ENCODE measurements around the gene CRYGN.

CRYGN gene

GRCh38 chr7:151388007-151388297 is 52.0 kb downstream of the CRYGN start:
- Histone ChIP-seq H3K27me3 (ENCODE audit: insufficient read depth, poor library complexity, severe bottlenecking) (peaks cover 39% of the 10 kb centered on the region), H3K4me3 (replicated peaks; ENCODE audit: insufficient read depth, low read length) (no peak overlapping the region), H3K27ac (replicated peaks) (no peak overlapping the region)
- TF ChIP-seq POLR2AphosphoS5 (IDR thresholded peaks at IDR 0.05; ENCODE audit: low read depth) (no peak), REST (IDR thresholded peaks at IDR 0.05; ENCODE audit: insufficient replicate concordance, low read depth) (no peak), SPI1 (IDR thresholded peaks at IDR 0.05; ENCODE audit: borderline replicate concordance, low read depth) (no peak), CTCF (IDR thresholded peaks at IDR 0.05; ENCODE audit: insufficient read depth, low read length) (no peak), GABPA (IDR thresholded peaks at IDR 0.05; ENCODE audit: low read depth) (no peak)
- DNase-seq (ENCODE audit: low read depth in 1 of 2, low spot score in 1 of 2): no peak

- H3K4me3 ChIP-seq (replicated peaks; ENCODE audit: insufficient read depth, low read length): no peak overlapping the region
- peaks cover 43% of the 10 kb centered on the region for H3K27me3 ChIP-seq (ENCODE audit: insufficient read depth, poor library complexity, severe bottlenecking)
- TF ChIP-seq CTCF (IDR thresholded peaks at IDR 0.05; ENCODE audit: insufficient read depth, low read length): no peak
- TF ChIP-seq POLR2AphosphoS5 (IDR thresholded peaks at IDR 0.05; ENCODE audit: low read depth): no peak
- no peak for TF ChIP-seq SPI1 (IDR thresholded peaks at IDR 0.05; ENCODE audit: borderline replicate concordance, low read depth)
- TF ChIP-seq GABPA (IDR thresholded peaks at IDR 0.05; ENCODE audit: low read depth): no peak
- TF ChIP-seq REST (IDR thresholded peaks at IDR 0.05; ENCODE audit: insufficient replicate concordance, low read depth): no peak
- DNase-seq (ENCODE audit: low read depth in 1 of 2, low spot score in 1 of 2): no peak
- H3K27ac ChIP-seq (replicated peaks): no peak overlapping the region
Observed at GRCh38 chr7:151387161-151388006, 52.6 kb downstream of the CRYGN start.

- peaks cover 51% of the 10 kb centered on the region for H3K27me3 ChIP-seq (ENCODE audit: insufficient read depth, poor library complexity, severe bottlenecking)
- TF ChIP-seq POLR2AphosphoS5 (IDR thresholded peaks at IDR 0.05; ENCODE audit: low read depth) (no peak), REST (IDR thresholded peaks at IDR 0.05; ENCODE audit: insufficient replicate concordance, low read depth) (no peak), CTCF (IDR thresholded peaks at IDR 0.05; ENCODE audit: insufficient read depth, low read length) (no peak), GABPA (IDR thresholded peaks at IDR 0.05; ENCODE audit: low read depth) (no peak), SPI1 (IDR thresholded peaks at IDR 0.05; ENCODE audit: borderline replicate concordance, low read depth) (no peak)
Observed at GRCh38 chr7:151386301-151387160, 53.4 kb downstream of the CRYGN start.

More at GRCh38 chr7:151386301-151387160, 53.4 kb downstream of the CRYGN start:
- H3K4me3 ChIP-seq (replicated peaks; ENCODE audit: insufficient read depth, low read length): no peak overlapping the region
- no peak for DNase-seq (ENCODE audit: low read depth in 1 of 2, low spot score in 1 of 2)
- H3K27ac ChIP-seq (replicated peaks): no peak overlapping the region

Measured in HL-60 (cell line).